Caco-2 (cell line): ENCODE results near the gene SCAPER. TPM values are rescaled to one million over a fixed set of nuclear protein-coding genes. Genes with fewer than 3 reads are reported as not detected.
A peak's percentile ranks its signal among the peaks of the same experiment; 100 is the strongest.

Experiments used
- BruUV-seq: library from RNA; stranded (reverse); fragments of 400-500 nt; replicated peaks from 2 replicates; lab custom pipeline; 2021; lab: Mats Ljungman, UMichigan
- CTCF ChIA-PET: fragments of 300-600 bp; sonication (Branson Sonifier 250); formaldehyde crosslinking; loops from one replicate; lab custom pipeline; 2022; ENCODE audit warnings: antibody characterized with exemption; lab: Charles Lee
- POLR2A ChIA-PET: fragments of 300-600 bp; sonication (Branson Sonifier 250); formaldehyde crosslinking; loops from one replicate; lab custom pipeline; 2022; ENCODE audit warnings: antibody characterized with exemption; lab: Charles Lee
- DNase-seq, 2 experiments: peaks; one replicate each; pipeline versions ENCODE4 v3.0.0 to v3.0.0-alpha.2; 2020 to 2022
- H3K27me3 ChIP-seq: replicated peaks from 2 replicates; pipeline ENCODE4 v1.6.0; 2011; ENCODE audit warnings: low read length; ENCODE audit not compliant: control insufficient read depth, insufficient read depth
- H3K36me3 ChIP-seq: 2 replicates; pipeline ENCODE4 v1.5.1; 2011; ENCODE audit warnings: low read length; ENCODE audit not compliant: control insufficient read depth, insufficient read depth
- H3K4me1 ChIP-seq: fragments of 250-450 bp; sonication (Bioruptor Pico); 2 replicates; pipeline ENCODE4 v1.5.1; 2020; ENCODE audit warnings: mild to moderate bottlenecking
- H3K4me3 ChIP-seq: 2 replicates; pipeline ENCODE4 v1.5.1; 2011; ENCODE audit warnings: low read depth, mild to moderate bottlenecking, control low read depth, low read length
- H3K9me3 ChIP-seq: fragments of 250-450 bp; sonication (Bioruptor Pico); 2 replicates; pipeline ENCODE4 v1.5.1; 2020; ENCODE audit warnings: mild to moderate bottlenecking, moderate library complexity
- H3K27ac Mint-ChIP-seq: one replicate; pipeline ENCODE4 v1.8.0; 2022; ENCODE audit warnings: mixed read lengths; ENCODE audit not compliant: unreplicated experiment
- H3K27me3 Mint-ChIP-seq: one replicate; pipeline ENCODE4 v1.8.0; 2022; ENCODE audit warnings: mixed read lengths; ENCODE audit not compliant: insufficient read depth, unreplicated experiment
- H3K36me3 Mint-ChIP-seq: one replicate; pipeline ENCODE4 v1.8.0; 2022; ENCODE audit warnings: mild to moderate bottlenecking, mixed read lengths; ENCODE audit not compliant: insufficient read depth, unreplicated experiment
- H3K4me1 Mint-ChIP-seq: one replicate; pipeline ENCODE4 v1.8.0; 2022; ENCODE audit warnings: low read depth, mixed read lengths; ENCODE audit not compliant: unreplicated experiment
- H3K4me3 Mint-ChIP-seq: one replicate; pipeline ENCODE4 v1.8.0; 2022; ENCODE audit warnings: mild to moderate bottlenecking, moderate library complexity, mixed read lengths; ENCODE audit not compliant: unreplicated experiment
- H3K9me3 Mint-ChIP-seq: one replicate; pipeline ENCODE4 v1.8.0; 2022; ENCODE audit warnings: mixed read lengths; ENCODE audit not compliant: unreplicated experiment
- CTCF ChIP-seq, 2 experiments: fragments of 200-600 bp in 1 of 2; IDR thresholded peaks; 1 replicate in 1 of 2; 2 replicates in 1 of 2; pipeline versions ENCODE4 v1.5.1 to v1.8.0; 2011 to 2022; ENCODE audit warnings: antibody characterized with exemption in 1 of 2, control low read depth in 1 of 2, inconsistent platforms in 1 of 2, low read depth in 1 of 2, low read length in 1 of 2, mild to moderate bottlenecking in 1 of 2, moderate library complexity in 1 of 2; ENCODE audit not compliant: insufficient read depth in 1 of 2, severe bottlenecking in 1 of 2, unreplicated experiment in 1 of 2
- intact Hi-C: fragments of 100-400 bp; cut with micrococcal nuclease; formaldehyde crosslinking; loops from one replicate; pipeline ENCODE4 v1.10.0; 2022; ENCODE audit not compliant: unreplicated experiment
- total RNA-seq: library from RNA; stranded (reverse); gene quantifications from 2 replicates; pipeline ENCODE4 v1.2.3, GENCODE V29; 2022

Gene SCAPER
- total RNA-seq, 1 experiment from 2014 or later = 24.6 TPM

- H3K4me1 Mint-ChIP-seq = peaks cover 10% of the 10 kb centered on the region
- DNase-seq = peak in 1 of 2 experiments; percentile 44
- Histone ChIP-seq H3K36me3 (no peaks in the 10 kb centered on the region), H3K4me3 (no peak overlapping the region), H3K9me3 (no peaks in the 10 kb centered on the region), H3K4me1 (no peaks in the 10 kb centered on the region), H3K27me3 (no peaks in the 10 kb centered on the region)
- no peak overlapping the region for H3K27ac Mint-ChIP-seq
- POLR2A ChIA-PET = no interaction called here
- H3K36me3 Mint-ChIP-seq = no peaks in the 10 kb centered on the region
- intact Hi-C loops = loop anchor here (2.0 kb wide), 2 partner anchors 530 to 676 kb away; partner anchors contain the start of gene ISL2
- peak; percentile 38 to 44 for TF ChIP-seq CTCF (IDR thresholded peaks at IDR 0.05; ENCODE audit: insufficient read depth in 1 of 2, low read depth in 1 of 2, low read length in 1 of 2, severe bottlenecking in 1 of 2, unreplicated experiment in 1 of 2)
- H3K4me3 Mint-ChIP-seq = no peak overlapping the region
- BruUV-seq = no TSS peak
- no peaks in the 10 kb centered on the region for H3K27me3 Mint-ChIP-seq
- CTCF ChIA-PET = no interaction called here
- H3K9me3 Mint-ChIP-seq = no peaks in the 10 kb centered on the region
These were observed 38.3 kb downstream of the SCAPER start for GRCh38 chr15:76866716-76867321.

- ChIA-PET CTCF (no interaction called here), POLR2A (no interaction called here)
- H3K4me3 ChIP-seq = no peak overlapping the region
- no peak for DNase-seq
- BruUV-seq = no TSS peak
- Mint-ChIP-seq H3K9me3 (no peaks in the 10 kb centered on the region), H3K36me3 (no peaks in the 10 kb centered on the region), H3K27me3 (no peaks in the 10 kb centered on the region), H3K27ac (no peak overlapping the region), H3K4me1 (peaks cover 10% of the 10 kb centered on the region), H3K4me3 (no peak overlapping the region)
- H3K36me3 ChIP-seq = no peaks in the 10 kb centered on the region
- no peak for TF ChIP-seq CTCF (IDR thresholded peaks at IDR 0.05; ENCODE audit: insufficient read depth in 1 of 2, low read depth in 1 of 2, low read length in 1 of 2, severe bottlenecking in 1 of 2, unreplicated experiment in 1 of 2)
- no peaks in the 10 kb centered on the region for H3K9me3 ChIP-seq
- H3K4me1 ChIP-seq = no peaks in the 10 kb centered on the region
- intact Hi-C loops = loop anchor here (2.0 kb wide), 2 partner anchors 529 to 675 kb away; partner anchors contain the start of gene ISL2
- no peaks in the 10 kb centered on the region for H3K27me3 ChIP-seq
These were observed 39.1 kb downstream of the SCAPER start for GRCh38 chr15:76866008-76866407.

- DNase-seq = no peak
- CTCF ChIA-PET = no interaction called here
- Histone ChIP-seq H3K36me3 (no peaks in the 10 kb centered on the region), H3K27me3 (no peaks in the 10 kb centered on the region), H3K4me3 (no peak overlapping the region), H3K4me1 (no peaks in the 10 kb centered on the region), H3K9me3 (no peaks in the 10 kb centered on the region)
- H3K4me3 Mint-ChIP-seq = no peak overlapping the region
- peaks cover 10% of the 10 kb centered on the region for H3K4me1 Mint-ChIP-seq
- H3K36me3 Mint-ChIP-seq = no peaks in the 10 kb centered on the region
- BruUV-seq = no TSS peak
- H3K27ac Mint-ChIP-seq = no peak overlapping the region
- no peaks in the 10 kb centered on the region for H3K9me3 Mint-ChIP-seq
- POLR2A ChIA-PET = no interaction called here
- no peak for TF ChIP-seq CTCF (IDR thresholded peaks at IDR 0.05; ENCODE audit: insufficient read depth in 1 of 2, low read depth in 1 of 2, low read length in 1 of 2, severe bottlenecking in 1 of 2, unreplicated experiment in 1 of 2)
- intact Hi-C loops = no loop called here
- H3K27me3 Mint-ChIP-seq = no peaks in the 10 kb centered on the region
These were observed 39.6 kb downstream of the SCAPER start for GRCh38 chr15:76865548-76865991.
